ENCODE measurements around the gene RNF225. TPM values are rescaled to one million over a fixed set of nuclear protein-coding genes. Genes with fewer than 3 reads are reported as not detected.

RNF225 gene
- total and polyA plus RNA-seq, 9 of the 15 experiments (the other 6 are each of a cell fraction or from before 2014, with no cell fraction given) = 0.33 TPM; not detected in 8

DNA sequence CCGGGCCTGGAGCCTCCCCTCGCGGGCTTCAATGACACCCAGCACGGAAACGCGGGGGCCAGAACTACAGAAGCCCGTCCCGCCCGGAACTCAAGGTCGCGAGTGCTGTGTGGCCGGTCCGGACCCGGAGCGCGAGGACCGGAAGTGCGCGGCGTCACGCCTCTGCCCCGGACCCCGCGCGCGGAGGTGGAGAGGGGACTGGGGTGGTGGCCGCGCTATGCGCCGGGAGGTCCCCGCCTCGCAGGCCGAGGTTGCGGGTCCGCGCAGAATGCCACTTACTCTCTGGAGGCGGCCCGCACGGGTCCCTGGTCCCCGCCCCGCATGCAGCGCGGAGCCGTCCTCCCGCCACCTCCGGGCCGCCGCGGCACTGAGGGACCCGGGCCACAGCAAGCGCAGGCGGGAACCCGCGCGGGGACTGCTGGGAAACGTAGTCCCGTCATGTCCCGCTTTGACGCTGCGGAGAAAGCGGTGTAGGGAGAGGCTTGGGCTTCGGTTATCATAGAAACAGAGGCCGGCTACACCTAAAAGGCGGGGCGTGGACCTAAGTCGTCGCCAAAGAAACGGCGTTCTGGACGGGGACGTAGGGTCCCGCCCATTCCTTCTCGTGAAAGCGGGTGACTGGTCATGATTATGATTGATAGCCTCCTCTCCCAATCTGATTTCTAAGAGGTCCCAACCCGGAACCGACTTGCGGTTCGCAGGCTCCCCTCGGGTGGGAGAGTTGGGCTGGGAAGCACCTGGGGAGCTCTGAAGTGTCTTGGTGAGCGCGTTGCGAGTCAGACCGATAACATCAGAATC, 14.6 kb upstream of the RNF225 start, which contains the start of gene ZNF837 (continued):
- TF ChIP-seq PBX2 (CRISPR knock-in tag; IDR thresholded peaks at IDR 0.05; ENCODE audit: low read depth) = peak; percentile 91
- peak; percentile 99 for TF ChIP-seq PBX2 (tag; conservative IDR thresholded peaks at IDR 0.05; ENCODE audit: low read depth)
- TF ChIP-seq TFAP4 (CRISPR knock-in tag; IDR thresholded peaks at IDR 0.05; ENCODE audit: borderline replicate concordance) = peak; percentile 76; the same call in 1 of the 2 replicates
- TF ChIP-seq REST (IDR thresholded peaks at IDR 0.05; ENCODE audit: borderline replicate concordance) = 0 out of 2 replicates have a peak, but pooled peaks have one; percentile 27
- TF ChIP-seq REST (CRISPR knock-in tag; IDR thresholded peaks at IDR 0.05; ENCODE audit: low read depth) = peak; percentile 86; the same call in 1 of the 2 replicates
- TF ChIP-seq SMARCE1 (IDR thresholded peaks at IDR 0.05) = no peak
- no peak for TF ChIP-seq PATZ1 (CRISPR knock-in tag; IDR thresholded peaks at IDR 0.05; ENCODE audit: borderline replicate concordance)
- TF ChIP-seq, protein P1, sequence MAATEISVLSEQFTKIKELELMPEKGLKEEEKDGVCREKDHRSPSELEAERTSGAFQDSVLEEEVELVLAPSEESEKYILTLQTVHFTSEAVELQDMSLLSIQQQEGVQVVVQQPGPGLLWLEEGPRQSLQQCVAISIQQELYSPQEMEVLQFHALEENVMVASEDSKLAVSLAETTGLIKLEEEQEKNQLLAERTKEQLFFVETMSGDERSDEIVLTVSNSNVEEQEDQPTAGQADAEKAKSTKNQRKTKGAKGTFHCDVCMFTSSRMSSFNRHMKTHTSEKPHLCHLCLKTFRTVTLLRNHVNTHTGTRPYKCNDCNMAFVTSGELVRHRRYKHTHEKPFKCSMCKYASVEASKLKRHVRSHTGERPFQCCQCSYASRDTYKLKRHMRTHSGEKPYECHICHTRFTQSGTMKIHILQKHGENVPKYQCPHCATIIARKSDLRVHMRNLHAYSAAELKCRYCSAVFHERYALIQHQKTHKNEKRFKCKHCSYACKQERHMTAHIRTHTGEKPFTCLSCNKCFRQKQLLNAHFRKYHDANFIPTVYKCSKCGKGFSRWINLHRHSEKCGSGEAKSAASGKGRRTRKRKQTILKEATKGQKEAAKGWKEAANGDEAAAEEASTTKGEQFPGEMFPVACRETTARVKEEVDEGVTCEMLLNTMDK (IDR thresholded peaks at IDR 0.05; ENCODE audit: borderline replicate concordance, insufficient read depth, low read depth, low read length, poor library complexity, severe bottlenecking) = peak; percentile 44
- TF ChIP-seq U2AF2 (optimal IDR thresholded peaks at IDR 0.05; ENCODE audit: low read depth, low read length) = no peak
